ENCODE results near the gene CLDN22.

- TF ChIP-seq EZH2 (IDR thresholded peaks at IDR 0.05) (no peak), ZBTB33 (IDR thresholded peaks at IDR 0.05; ENCODE audit: extremely low read depth, insufficient replicate concordance, low read length) (no peak), ATF3 (IDR thresholded peaks at IDR 0.05) (no peak), MAX (IDR thresholded peaks at IDR 0.05) (no peak), YY1 (IDR thresholded peaks at IDR 0.05; ENCODE audit: extremely low read depth, insufficient replicate concordance, low read depth, low read length) (no peak), CTCF (IDR thresholded peaks at IDR 0.05 in 2 of 3, conservative IDR thresholded peaks at IDR 0.05 in 1 of 3; ENCODE audit: borderline replicate concordance in 1 of 3, insufficient read depth in 1 of 3, low read depth in 2 of 3, low read length in 2 of 3) (no peak)
Measured at GRCh38 chr4:183321079-183321478, 1.0 kb upstream of the CLDN22 start.
